EH (cell line): Measurements from ENCODE around the gene SRP68.
"Not testable (repeated sequence)": the region's sequence is repeated elsewhere in the genome, so short reads cannot be mapped to it uniquely, and the experiment has no call there.

Experiments used
- DNase-seq: peaks from one replicate; pipeline ENCODE4 v3.0.0-alpha.2; 2015; ENCODE audit warnings: low read depth

SRP68 gene

GRCh38 chr17:76089680-76090516 lies 17.6 kb upstream of the SRP68 start:
- no peak for DNase-seq

DNA sequence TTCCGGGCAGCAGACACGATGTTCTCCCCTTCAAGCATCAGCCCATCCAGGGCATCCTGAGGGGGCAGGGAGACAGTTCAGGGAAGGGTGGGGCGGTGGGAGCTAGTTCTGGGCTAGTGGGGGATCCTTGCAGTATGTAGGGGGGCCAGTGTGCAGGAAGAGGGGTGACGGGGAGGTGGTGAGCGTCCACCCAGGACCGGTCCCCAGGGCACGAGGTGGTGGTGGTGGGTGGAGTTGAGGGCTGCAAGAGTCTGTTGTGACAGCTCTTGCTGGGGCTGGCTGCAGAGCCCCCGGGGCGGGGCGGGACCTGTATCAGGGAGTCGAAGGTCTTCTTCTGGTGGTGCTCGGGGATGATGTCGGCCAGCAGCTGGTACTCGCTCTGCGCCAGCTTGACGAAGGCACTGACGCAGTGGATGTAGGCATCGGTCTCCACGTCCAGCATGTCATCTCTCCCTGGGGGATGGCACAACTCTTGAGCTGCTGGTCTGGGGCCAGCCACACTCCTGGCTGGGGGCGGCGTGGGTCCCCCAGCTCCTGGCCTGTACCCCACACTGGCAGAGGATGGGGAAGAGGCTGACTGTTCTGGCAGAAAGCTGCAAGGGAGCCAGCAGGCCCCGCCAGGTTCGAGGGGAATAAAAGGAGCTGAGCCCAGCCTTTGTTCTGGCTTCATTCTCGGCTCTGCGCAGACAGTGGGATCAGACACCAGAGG lies 16.7 kb upstream of the SRP68 start:
- no peak for DNase-seq

DNA sequence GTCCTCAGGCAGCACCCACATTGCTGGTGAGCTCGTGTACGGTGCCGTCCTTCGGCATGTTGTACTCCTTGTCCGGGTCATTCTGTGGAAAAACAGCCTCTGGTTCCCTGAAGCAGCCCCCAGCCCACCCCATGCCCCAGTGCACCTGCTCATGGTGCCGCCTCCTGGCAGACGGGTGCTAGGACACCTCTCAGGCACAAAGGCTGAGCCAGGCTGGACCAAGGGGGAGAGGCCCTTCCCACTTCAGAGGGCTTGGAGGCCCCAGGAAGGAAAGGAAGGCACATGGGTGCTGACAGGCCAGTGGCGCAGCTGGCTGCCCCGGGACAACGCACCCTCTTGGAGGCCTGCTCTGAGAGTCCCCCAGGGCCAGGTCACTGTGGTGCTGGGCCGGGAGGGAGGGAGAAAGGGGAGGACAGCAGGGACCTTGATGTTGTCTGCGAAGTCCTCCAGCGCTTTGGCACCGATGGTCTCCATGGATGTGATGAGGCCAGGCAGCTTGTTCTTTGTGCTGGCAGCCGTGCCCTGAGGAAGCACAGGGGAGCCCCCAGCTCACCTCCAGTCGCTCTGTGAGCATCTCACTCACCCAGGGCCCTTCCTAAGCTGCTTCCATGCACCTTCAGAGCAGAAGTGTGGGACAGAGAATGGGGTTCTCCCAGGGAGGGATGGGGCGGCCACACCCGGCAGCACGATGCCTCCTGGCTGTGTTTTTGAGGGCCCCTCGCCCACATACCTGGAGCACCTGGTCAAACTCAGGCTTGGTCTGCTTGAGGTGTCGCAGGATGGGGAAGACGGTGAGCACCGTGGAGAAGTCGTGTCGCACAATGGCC lies 15.9 kb upstream of the SRP68 start:
- no peak for DNase-seq

GRCh38 chr17:76087531-76087930 lies 15.2 kb upstream of the SRP68 start:
- no peak for DNase-seq

- DNase-seq = no peak
These were observed 14.1 kb upstream of the SRP68 start for GRCh38 chr17:76086384-76086783.

DNA sequence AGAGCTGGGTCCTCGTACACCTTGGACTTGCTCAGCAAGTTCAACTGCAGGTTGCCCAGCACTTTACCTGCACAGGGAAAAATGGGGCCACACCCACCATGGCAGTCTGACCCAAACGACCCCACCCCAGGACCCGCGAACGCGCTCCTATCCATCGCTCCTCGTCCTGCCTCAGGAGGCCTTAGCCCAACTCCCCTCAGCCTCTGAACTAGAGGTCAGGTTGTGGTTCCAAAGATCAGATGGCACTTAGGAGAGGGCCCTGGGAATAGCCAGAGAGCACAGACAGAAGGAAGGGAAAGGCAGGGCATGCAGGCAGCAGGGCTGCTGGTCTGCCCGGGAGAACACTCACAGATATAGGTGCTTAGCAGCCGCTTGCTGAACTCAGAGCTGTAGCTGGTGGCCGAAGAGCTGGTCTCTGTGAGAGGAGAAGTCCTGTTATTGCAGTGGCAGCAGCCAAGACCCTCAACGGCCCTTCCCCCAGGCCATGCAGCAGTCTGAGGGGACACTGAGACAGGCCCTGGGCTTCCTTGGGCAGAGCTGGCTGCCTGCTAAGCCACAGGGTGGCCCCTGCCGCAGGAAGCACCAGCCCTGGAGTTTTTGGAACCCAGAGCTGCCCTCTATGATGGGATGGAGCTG lies 13.5 kb upstream of the SRP68 start:
- DNase-seq = no peak

DNA sequence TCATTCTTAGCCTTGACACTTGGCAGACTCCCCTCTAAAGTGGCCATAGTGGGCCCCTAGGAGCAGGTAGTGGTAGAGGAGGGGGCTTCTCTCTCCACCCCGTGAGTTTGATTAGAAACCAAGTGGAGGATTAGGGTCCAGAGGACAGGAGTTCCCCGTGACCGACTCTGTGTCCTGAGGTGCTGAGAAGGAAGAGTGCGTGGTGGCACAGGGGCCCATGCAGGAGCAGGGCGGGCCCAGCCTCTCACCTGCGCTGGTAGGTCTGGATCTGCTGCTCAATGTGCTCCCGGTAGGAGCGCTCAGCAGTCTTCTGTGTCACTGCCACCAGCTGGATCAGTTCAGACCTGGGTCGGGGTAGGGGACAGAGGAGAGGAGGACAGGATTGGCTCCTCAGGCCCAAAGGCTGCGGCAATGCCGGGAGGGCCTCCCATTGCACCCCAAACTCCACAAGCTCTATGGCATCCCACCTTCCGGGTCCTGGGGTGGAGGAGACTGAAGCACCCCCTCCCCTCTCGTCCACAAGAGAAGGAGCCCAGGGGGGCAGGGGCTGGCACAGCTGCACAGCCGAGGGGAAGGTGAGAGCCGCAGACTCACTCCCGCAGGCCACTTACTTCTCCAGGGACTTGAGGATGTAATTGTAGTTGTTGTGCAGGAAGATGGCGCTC lies 12.9 kb upstream of the SRP68 start:
- DNase-seq = no peak

DNA sequence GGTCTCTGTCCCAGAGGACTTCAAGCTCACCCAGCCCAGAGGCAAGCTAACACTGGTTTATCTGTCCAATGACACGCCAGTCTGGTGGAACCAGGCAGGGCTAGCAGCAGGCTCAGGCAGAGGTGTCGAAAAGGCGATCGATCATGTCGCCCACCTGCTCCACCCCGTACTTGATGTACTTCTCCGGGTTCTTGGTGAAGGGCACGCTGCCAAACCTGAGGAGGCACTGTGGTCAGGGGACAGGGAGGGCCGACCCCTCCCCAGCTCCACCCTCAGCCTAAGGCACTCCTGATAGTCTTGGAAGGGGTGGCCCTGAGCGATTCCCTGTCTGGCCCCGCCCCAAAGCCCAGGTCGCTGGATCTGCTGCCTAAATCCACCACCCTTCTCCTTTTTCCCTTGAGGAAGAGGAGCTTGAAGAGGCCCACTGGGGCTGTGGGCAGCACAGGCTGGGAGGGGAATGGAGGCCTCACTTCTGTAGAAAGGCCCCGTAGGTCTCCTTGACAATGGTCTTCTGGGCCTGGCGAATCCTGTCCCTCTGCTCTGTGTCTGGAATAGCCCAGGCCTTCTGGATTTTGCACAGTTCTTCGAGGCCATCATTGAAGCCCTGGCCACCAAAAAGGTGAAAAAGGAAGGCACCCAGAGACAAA lies 11.3 kb upstream of the SRP68 start:
- DNase-seq = no peak

DNA sequence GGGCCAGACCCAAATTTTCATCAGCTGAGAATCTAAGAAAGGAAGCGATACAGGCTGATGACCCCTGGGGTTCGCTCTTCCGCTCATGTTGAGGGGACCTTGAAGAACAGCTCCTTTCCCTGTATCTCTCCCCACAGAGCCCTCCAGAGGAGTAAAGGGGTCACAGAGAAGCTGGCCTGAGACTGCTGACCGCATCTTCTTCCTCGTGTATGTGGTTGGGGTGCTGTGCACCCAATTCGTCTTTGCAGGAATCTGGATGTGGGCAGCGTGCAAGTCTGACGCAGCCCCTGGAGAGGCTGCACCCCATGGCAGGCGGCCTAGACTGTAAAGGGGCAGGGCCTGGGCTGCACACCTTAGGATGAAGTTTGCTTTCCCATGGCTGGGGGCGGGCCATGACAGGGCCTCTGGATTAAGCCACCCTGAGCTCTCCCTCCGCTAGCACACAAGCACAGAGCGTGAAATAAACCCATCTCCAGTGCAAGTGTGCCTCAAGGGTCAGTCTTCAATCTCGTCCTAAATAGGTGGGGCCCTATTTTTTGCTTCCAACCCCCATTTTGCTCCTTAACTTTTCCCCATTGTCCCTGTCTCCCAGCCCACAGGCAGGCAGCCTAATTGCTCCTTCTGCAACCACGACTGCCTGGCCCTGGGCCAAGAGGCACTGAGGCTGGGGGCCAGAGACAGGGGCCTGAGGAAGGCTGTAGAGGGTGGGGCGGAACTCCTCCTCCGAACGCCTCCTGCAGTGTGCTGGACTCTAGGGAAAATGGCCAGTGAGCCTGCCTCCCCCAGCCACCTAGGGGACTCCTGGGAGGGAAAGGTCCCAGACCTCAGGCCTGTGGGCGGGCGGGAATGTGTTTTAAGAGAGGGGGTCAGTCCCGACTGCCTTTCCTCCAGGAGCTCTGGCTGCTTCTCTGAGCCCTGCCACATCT lies 10.3 kb upstream of the SRP68 start:
- no peak for DNase-seq

DNA sequence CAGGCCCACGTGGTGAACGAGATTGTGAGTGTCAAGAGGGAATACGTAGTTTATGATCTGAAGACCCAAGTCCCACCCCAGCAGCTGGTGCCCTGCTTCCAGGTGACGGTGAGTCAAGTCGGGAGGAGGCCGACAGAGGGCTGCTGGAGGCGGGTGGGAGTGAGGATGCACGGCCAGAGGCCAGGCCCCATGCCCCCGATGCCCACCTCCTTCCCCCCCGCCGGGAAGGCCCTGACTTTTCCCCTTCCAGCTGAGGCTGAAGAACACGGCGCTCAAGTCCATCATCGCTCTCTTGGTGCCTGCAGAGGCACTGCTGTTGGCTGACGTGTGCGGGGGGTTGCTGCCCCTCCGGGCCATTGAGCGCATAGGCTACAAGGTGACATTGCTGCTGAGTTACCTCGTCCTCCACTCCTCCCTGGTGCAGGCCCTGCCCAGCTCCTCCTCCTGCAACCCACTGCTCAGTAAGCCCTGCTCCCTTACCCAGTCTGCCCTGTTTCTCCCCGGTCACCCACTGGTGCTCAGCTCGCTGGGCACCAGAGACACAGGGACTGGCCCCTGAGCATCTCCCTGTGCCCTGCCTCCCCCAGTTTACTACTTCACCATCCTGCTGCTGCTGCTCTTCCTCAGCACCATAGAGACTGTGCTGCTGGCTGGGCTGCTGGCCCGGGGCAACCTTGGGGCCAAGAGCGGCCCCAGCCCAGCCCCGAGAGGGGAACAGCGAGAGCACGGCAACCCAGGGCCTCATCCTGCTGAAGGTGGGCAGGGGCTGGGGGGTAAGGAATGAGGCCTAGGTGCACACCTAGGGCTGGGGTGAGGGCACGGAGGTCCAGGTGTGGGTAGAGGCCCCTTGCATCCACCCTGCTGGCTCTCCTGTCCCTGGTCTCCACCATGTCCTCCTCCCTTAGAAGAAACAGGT lies 9.2 kb upstream of the SRP68 start:
- DNase-seq = no peak

- DNase-seq = no peak
These were observed 8.5 kb upstream of the SRP68 start for GRCh38 chr17:76080768-76081287.

DNA sequence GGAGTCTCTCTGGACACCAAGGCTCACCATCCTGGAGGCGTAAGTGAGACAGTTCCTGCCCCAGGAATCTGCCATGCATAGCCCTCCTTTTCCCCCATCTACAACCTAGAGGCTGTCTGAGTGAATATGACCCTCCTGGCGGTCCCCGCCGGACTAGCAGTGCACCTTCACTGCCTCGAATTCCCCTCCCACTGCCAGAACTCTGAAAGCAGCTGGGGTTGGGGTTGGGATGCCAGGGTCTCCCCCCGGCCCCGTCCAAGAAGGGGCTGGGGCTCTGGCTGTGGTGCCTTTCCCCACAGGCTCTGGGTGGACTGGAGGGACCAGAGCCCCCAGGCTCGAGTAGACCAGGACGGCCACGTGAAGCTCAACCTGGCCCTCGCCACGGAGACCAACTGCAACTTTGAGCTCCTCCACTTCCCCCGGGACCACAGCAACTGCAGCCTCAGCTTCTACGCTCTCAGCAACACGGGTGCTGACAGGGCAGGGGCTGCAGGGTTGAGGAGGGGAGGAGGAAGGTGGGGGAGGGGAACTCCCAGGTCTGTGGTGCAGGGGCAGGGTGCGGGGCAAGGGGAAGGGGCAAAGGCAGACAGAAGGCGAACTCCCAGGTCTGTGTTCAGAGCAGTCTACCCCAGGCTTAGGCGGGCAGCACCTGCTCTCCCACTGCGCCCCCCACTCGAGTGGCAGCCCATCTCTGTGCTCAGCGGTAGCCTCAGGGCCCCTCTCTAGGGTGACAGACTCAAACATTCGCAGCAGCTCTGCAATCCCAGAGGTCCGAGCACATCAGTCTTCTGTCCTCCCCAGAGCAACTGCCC lies 7.8 kb upstream of the SRP68 start:
- DNase-seq = peak; percentile 20

- no peak for DNase-seq
These were observed 7.2 kb upstream of the SRP68 start for GRCh38 chr17:76079535-76079955.

DNA sequence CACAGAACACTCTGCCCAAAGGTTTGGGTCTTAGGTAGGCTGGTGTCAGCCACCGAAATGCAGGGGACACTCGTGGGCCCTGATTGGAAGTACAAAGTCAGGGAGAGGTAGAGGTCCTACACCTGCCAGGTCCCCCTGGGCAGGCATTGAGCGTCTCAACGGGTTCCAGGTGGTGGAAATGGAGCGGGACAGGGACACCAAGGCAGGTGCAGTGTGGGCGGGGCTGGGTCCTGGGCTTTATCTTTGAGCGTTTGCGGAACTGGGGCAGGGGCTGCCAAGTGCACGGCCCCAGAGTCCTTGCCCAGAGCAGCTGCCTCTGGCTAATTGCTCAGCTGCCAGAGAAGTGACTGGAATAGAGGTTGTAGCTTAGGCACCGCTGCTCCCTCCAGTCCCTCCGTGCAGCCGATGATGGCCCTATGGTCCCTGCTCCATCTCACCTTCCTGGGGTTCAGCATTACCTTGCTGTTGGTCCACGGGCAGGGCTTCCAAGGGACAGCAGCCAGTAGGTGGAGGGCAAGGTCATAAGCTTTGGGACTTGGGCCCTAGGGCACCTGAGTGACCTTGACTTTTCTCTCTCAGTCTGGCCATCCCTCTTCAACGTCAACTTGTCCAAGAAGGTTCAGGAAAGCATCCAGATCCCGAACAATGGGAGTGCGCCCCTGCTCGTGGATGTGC lies 6.7 kb upstream of the SRP68 start, which contains the start of gene ZACN:
TSS of gene ZACN (plus strand) at position 323 of the 675 bp plus-strand sequence. CDS start at position 406, 83 bp downstream.
- no peak for DNase-seq

GRCh38 chr17:76078370-76078769 lies 6.1 kb upstream of the SRP68 start:
- not testable (repeated sequence) for DNase-seq

DNA sequence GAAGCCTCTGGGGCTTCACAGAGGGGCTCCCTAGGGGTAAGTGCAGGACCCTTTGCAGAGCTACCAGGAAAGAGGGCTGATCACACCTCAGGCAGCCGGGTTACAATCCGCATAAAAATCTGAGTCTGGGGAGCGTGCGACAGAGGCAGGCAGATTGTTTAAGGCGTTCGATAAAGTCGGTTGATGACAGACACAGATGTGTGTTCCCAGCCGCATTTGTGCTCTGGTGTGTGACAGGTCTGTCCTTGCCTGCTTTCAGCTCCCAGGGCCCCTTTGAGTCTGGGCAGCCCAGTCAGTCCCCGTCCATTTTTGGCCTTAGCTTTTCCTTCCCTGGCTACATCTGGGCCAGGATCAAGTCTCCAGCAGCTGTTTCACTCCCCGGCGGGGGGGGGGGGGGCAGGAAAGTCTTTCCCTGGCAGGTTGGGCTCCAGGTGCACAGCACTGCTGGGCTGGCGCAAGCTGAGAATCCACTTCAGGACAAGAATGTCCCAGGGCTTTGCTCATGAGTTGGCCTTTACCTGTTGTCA lies 5.3 kb upstream of the SRP68 start:
- DNase-seq = no peak
